GM15510 (cell line): ENCODE data around the gene TIGD1.

Source experiments
- POLR2A ChIP-seq: IDR thresholded peaks from 3 replicates; pipeline ENCODE4 v1.6.1; 2011; ENCODE audit warnings: borderline replicate concordance; ENCODE audit not compliant: insufficient read length; ENCODE audit errors: extremely low read depth

The TIGD1 gene

DNA sequence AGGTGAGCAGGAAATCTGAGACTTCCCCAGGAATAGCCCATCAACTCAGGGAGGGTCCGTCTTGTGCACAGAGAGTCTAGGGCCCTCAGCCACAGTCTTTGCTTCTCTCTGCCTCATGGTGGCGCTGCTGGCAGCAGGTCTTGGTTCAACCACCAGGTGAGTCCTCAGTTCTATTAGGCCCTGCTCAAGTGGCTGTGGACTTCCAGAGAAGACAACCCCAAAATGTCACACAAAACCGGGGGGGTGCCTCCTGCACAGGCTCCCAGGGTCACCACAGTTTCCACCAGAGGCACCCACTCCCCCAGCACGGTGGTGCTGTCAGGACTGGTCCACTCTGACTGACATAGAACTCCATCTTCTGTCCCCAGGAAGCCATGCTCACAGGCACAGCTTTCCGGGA, 13.3 kb downstream of the TIGD1 start:
- TF ChIP-seq POLR2A, result no peak

DNA sequence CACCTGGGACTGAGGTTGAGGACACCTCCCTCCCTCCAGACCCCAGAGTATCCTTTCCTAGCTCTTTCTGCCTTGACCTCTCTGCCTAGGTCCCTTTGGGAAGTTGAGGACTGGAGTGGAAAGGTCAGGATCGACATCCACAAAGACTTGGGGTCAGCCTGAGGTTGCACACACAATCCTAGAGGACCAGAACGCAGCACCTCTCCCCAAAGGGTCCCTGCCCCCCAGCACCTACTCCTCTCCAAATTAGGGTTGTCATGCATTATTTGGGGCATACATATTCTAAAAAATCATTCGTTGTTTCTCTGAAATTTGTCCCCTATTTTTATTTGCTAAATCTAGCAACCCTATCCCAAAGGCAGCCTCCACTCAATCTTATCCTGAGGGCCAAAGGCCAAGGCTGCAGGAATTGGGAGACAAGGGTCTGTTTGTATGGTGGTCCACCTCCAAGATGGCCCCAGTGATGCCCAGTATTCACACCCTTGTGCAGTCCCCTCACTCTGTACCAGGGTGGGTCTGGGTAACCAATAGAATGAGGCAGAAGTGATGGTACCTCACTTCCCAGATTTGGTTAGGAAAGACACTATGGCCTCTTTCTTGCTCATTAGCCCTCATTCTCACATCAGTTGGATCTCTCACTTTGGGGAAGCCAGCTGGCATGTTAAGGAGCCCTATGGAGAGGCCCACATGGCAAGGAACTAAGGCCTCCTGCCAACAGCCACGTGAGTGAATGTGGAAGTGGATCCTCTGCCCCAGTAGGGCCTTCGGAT, 14.4 kb downstream of the TIGD1 start:
- TF ChIP-seq POLR2A, result no peak

DNA sequence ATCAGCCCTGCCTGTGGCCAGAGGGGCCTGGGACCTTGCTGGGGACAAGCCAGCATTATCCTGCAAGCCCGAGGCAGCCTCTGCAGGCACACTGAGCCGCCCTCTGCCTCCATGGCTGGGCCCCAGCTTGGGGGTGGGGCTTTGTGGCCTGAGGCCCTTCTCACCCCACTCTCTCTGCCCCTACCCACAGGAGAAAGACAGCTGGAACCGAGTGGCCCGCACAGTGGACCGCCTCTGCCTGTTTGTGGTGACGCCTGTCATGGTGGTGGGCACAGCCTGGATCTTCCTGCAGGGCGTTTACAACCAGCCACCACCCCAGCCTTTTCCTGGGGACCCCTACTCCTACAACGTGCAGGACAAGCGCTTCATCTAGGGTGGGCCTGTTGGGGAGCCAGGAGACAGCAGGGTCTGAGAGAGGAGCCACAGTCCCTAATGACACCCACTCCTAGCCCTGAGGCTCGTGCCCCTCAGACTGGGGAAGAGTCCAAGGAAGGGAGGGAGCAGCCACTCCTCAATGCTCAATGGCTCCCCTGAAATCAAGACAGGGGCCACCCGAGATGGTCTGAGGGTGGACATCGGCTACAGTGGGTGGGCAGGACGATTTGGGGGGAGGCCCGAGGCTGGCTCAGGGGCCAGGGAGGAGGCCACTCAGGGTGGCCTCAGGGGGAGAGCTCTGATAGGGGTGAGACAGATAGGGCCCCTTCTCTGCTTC, 15.3 kb downstream of the TIGD1 start:
- TF ChIP-seq POLR2A, result no peak

DNA sequence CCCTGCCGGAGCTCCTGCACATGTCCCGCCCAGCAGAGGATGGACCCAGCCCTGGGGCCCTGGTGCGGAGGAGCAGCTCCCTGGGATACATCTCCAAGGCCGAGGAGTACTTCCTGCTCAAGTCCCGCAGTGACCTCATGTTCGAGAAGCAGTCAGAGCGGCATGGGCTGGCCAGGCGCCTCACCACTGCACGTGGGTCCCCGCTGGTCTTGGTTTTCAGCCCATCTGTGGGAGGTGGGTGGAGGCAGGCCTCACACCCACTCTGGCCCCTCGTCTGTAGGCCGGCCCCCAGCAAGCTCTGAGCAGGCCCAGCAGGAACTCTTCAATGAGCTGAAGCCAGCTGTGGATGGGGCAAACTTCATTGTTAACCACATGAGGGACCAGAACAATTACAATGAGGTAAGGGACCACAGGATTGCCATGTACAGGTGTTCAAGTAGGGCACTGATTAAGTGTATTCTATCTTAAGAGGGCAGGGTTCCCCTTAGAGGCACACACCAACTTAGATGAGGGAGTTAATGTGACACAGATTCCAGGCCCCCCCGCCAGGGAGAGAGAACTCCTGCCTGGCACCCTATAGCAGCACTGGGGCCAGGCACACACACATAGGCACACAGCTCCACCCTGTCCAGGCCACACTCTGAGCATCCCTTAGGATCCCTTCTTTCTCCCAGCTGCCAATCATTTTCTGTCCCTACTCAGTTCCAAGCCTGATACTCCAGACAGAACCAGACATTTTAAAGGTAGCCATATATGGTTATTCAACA, 16.2 kb downstream of the TIGD1 start:
- TF ChIP-seq POLR2A, result no peak

DNA sequence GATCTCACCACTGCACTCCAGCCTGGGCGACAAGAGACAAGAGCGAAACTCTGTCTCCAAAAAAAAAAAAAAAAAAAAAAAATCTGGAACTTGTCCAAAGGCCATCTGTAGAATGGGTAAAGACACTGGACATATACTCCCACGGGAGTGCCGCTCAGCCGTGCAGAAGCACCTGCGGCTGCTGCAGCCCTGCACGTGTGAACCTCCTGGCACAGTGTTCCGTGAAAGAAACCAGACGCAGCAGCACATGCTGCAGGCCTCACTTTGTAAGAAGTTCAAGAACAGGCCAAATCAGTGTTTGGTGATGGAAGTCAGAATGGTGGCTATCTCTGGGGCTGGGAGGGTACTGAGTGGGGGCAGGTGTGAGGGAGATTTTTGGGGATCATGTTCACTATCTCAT, 17.9 kb downstream of the TIGD1 start:
- TF ChIP-seq POLR2A, result no peak

DNA sequence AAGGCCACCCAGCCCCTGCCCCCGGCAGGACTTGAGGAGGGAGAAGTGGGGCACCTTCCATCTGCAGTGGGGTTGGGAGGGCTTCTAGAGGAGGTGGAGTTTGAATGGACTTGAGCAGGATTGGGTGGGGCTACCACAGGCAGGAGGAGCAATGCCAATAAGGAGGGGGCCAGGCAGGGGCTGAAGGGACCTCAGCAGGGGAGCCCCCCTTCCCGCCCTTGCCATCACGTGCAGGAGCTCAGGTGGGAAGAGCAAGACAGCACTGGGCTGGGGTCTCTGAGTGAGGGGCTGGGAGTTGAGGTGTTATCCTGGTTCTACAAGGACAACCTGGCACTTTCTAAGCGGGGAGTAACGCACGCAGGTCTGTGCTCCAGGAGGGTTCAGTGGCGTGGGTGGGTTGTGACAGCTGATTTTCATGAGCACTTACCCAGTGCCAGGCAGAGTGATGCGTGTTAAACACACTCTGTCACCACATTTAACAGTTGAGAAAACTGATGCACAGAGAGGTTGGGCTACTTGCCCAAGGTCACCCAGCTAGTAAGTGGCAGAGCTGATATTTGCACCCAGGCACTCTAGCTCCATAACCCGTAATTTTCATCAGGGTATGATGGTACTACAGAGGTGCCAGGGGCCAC, 19.6 kb downstream of the TIGD1 start:
- TF ChIP-seq POLR2A, result no peak

DNA sequence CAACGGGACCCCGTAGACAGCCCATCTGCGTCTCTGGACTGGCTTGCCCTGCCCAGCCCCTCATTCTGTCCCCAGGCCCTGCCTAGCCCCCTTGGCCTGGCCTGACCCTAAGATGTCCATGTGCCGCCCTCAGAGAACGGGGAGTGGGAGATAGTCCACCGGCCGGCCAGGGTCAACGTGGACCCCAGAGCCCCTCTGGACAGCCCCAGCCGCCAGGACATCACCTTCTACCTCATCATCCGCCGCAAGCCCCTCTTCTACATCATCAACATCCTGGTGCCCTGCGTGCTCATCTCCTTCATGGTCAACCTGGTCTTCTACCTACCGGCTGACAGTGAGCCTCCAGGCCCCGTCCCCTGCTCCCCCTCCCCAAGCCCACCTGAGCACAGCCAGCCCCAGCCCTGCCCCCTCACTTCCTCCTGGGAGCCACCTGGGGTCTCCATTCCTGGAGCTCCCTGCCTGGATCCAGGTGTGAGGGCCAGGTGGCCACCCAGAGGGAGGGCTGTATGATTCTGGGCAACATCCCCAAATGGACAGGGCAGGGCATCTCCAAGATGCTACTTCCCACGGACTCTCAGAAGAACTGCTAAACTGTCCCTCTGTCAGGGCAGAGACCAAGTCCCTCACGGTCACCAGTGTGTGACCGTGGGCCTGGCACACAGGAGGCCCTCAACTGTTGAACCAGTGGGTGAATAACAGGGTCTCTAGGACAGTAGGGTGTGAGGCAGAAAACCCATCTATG, 20.4 kb downstream of the TIGD1 start:
- no peak for TF ChIP-seq POLR2A

DNA sequence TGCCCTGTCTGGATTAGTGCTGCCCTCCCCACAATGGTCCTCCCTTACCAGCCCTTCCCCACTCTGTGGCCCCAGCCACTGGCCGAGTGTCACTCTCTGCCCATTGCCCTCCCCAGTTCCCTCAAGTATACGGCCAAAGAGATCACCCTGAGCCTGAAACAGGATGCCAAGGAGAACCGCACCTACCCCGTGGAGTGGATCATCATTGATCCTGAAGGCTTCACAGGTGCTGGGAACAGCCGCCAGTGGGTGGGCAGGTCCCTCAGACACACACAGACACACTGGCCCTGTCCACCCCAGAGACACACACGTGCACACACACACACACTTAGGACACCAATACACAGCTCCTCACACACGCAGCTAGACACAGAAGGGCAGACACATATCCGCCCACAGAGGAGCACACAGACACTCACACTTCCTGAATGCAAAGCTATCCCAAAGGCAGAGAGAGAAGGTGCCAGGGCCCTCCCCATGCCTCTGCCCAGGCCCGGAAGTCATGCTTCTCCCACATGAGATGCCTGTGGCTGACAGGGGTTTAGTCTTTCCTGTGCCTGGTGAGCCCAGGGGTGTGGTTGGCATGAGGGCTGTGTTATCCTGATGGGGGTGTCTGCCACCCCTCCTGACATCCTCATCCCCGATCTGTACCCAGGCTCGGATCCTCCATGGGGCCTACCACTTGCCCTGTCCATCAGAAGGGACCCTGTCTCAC, 21.5 kb downstream of the TIGD1 start:
- no peak for TF ChIP-seq POLR2A

DNA sequence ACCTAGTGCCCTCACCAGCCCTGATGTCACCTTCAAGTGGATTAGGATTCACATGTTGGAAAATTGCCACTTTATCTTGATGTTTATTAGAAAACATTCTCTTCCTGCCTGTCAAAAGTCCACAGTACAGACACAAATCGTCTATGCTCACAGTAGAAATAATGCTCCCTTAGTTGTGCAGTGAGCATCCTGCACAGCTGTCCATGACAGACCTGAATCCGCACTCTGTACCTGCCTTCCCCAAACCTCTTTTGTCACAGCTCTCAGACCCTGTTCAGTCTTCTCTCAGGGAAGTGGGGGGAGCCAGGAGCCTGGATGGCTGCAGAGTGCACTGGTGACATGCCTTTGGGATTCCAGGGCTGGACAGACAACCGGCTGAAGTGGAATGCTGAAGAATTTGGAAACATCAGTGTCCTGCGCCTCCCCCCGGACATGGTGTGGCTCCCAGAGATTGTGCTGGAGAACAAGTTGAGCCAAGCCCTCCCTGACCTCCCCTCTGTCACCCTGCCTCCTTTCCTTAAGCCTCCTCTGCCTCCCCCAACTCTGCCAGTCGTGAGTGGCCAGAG, 22.4 kb downstream of the TIGD1 start:
- no peak for TF ChIP-seq POLR2A

DNA sequence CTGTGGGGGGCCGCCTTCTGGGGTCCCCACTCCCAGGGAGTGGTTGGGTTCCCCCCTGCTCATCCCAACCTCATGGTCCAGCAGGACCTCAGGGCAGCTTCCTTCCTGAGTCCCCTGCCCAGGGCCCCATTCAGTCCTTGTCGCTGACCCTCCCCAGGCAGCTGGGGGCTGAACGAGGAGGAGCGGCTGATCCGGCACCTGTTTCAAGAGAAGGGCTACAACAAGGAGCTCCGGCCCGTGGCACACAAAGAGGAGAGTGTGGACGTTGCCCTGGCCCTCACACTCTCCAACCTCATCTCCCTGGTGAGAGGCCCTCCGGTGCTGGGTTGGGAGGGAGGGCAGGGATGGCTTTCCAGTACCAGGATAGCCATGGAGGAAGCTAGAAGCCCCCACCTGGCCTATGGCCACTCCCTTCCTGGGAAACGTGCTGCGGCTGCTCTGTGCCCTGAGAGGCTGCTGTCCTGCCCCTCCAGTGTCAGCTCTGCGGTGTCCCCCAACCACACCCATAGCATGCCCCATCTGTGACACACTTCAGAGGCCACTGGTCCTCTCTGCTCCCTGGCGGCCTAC, 23.9 kb downstream of the TIGD1 start:
- no peak for TF ChIP-seq POLR2A

DNA sequence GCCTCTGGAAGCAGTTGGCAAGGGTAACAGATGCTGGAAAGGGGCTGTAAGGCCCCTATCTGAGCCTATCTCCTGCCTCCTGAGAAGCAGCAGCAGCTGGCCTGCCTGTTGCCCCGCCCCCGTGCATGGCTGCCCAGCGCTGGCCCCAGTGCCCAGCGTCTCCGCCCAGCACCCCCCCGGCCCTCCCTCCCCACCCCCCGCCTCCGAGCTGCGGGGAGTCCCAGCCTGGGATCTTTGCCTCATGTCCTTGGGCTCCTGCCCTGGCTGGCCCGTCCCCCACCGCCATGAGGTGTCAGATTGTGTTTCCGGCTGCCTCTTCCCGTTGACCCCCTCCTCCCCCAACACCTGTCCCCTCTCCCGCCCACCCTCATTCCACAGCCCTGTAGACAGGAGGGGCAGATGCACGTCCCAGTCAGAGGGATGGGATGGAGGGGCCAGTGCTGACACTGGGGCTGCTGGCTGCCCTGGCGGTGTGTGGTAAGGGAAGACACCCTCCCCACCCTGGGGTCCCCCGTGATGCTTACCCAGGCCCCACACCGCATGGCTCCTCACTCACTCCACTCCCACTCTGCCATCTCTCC, 24.5 kb downstream of the TIGD1 start, which contains the start of gene CHRND:
Gene CHRND, plus strand, starts transcription at position 370 of the 581 bp plus-strand sequence. Its CDS starts 56 bp downstream, at position 426.
- TF ChIP-seq POLR2A, result no peak

DNA sequence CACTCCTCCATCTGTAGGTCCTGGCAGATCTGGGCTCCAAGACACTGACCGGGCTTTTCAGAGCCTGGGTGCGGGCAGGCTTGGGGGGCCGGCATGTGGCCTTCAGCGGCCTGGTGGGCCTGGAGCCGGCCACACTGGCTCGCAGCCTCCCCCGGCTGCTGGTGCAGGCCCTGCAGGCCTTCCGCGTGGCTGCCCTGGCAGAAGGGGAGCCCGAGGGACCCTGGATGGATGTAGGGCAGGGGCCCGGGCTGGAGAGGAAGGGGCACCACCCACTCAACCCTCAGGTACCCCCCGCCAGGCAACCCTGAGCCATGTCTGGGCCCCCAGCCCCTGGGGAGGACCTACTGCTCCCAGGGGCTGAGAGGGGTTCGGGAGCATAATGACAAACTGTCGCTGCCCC, 25.2 kb downstream of the TIGD1 start:
- TF ChIP-seq POLR2A, result no peak

DNA sequence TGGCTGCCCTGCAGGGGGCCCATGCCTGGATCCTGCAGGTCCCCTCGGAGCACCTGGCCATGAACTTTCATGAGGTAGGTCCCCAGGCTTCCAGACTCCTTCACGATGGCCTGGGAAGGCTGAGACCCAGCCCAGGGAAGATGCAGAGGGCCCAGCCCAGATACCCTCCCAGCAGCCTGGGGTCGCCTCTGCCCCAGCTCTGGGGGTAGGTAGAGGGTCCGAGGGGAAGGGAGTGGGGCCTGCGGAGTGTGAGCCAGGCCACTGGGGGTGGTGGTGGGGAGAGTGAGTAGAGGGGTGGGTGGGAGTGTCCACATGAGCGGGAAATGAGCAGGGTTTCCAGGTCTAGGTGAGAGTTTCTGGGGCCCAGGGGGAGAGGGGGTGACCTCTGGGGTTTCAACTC, 25.6 kb downstream of the TIGD1 start:
- no peak for TF ChIP-seq POLR2A
